ENCODE results near the gene TSPAN33. TPM values are rescaled to one million over a fixed set of nuclear protein-coding genes. Genes with fewer than 3 reads are reported as not detected.
A peak's percentile ranks its signal among the peaks of the same experiment; 100 is the strongest.

Gene TSPAN33
- total and polyA plus RNA-seq, 8 donors: 2.3 to 5.7 (median 5.1) TPM

DNA sequence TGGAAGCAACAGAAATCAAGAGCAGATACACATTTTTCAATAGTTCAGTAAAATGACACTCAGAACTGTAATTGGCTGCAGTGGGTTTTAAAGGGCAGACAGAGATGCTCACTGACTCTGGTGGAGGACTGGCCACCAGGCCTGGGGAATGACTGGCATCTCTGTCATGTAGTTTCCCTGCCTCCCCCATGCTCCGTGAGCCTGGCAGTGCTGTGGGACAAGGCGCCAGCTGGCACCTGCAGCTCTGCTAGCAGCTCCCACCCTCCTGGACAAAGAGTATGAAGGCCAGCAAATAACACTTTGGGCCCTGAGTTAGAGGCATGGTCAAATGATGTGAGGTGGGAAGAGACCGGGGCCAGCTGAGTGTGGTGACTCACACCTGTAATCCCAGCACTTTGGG, 15.0 kb downstream of the TSPAN33 start:
- intact Hi-C loops (cut with DNase I): no loop called here

GRCh38 chr7:129160161-129160905, 15.8 kb downstream of the TSPAN33 start:
- DNase-seq (peak in 1 of 4 donors; percentile 62), ATAC-seq (peak; percentile 93)
- Histone ChIP-seq H3K36me3 (no peaks in the 10 kb centered on the region), H3K9me3 (no peaks in the 10 kb centered on the region), H3K4me3 (no peak overlapping the region), H3K4me1 (peaks cover 0 to 4% of the 10 kb centered on the region in 2 donors), H3K27me3 (peaks cover 6 to 92% of the 10 kb centered on the region in 2 donors), H3K27ac (no peak overlapping the region)
- no peak for TF ChIP-seq CTCF (IDR thresholded peaks at IDR 0.05)
- intact Hi-C loops (cut with DNase I): loop anchor here in 1 of 2 donors (5.0 kb wide), 1 partner anchor 52 kb away; no protein-coding TSS in a partner anchor

More for the DNA sequence above, 15.0 kb downstream of the TSPAN33 start:
- H3K27me3 ChIP-seq: peaks cover 6 to 90% of the 10 kb centered on the region in 2 donors
- DNase-seq (no peak), ATAC-seq (no peak)
- H3K4me1 ChIP-seq: peaks cover 0 to 4% of the 10 kb centered on the region in 2 donors
- no peak overlapping the region for H3K27ac ChIP-seq
- no peaks in the 10 kb centered on the region for H3K9me3 ChIP-seq
- TF ChIP-seq CTCF (IDR thresholded peaks at IDR 0.05): no peak
- H3K36me3 ChIP-seq: no peaks in the 10 kb centered on the region
- no peak overlapping the region for H3K4me3 ChIP-seq

DNA sequence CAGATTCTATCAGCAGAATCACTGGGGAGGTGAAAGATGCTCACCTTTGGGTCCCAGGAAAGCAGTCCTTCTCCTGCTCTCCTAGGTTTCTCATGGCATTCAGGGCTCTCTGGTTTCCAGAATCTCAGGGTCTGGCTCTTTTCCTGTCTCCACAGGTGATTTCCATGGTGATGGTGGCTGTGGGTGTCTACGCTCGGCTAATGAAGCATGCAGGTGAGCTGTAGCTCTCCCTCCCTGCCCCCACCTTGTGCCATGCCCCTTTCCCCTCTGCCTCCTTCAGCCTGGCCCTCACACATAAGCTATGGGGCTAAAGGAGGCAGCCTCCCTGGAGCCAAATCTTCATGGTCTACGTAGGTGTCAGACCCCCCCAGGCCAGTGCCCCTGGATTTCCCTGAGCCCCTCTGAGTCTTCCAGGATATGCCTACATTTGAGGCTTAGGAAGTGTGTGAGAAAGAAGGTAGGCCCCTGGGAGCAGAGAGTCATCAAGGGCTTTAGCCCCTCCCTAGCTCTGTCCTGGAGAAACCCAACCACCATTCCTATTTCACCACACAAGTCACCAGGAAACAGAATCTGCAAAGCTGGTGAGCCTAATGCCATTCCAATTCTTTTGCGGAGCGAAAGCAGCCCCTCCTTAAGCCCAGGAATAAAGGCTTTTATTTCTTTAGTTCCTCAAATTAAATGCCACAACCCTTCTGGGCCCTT, 17.2 kb downstream of the TSPAN33 start:
- no peak for TF ChIP-seq CTCF (IDR thresholded peaks at IDR 0.05)
- Histone ChIP-seq H3K36me3 (no peaks in the 10 kb centered on the region), H3K27ac (no peak overlapping the region), H3K9me3 (no peaks in the 10 kb centered on the region), H3K4me3 (no peak overlapping the region), H3K4me1 (peaks cover 0 to 4% of the 10 kb centered on the region in 2 donors), H3K27me3 (peaks cover 3 to 88% of the 10 kb centered on the region in 2 donors)
- ATAC-seq (no peak), DNase-seq (no peak)
- intact Hi-C loops (cut with DNase I): loop anchor here in 1 of 2 donors (5.0 kb wide), 1 partner anchor 51 kb away; no protein-coding TSS in a partner anchor

DNA sequence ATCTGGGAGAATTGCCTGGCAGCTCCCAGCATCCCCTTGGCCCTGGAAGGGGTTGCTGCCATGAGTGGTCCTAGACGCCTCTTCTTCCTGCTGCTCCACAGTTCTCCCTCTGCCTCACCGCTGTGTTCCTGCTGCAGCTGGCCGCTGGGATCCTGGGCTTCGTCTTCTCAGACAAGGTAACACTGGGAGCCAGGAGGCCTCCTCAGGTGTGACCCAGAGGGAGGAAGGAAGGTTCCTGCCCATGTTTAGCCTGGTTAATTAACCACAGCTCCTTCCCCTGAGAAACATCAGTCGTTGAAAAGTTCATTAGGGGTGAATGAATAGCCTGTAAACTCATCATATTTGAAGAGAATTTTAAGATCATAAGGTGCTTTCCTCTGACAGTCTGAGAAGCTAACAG, 18.2 kb downstream of the TSPAN33 start:
- Histone ChIP-seq H3K4me1 (peaks cover 0 to 4% of the 10 kb centered on the region in 2 donors), H3K9me3 (no peaks in the 10 kb centered on the region), H3K27me3 (peaks cover 3 to 88% of the 10 kb centered on the region in 2 donors), H3K4me3 (no peak overlapping the region), H3K27ac (no peak overlapping the region), H3K36me3 (no peaks in the 10 kb centered on the region)
- ATAC-seq (no peak), DNase-seq (no peak)
- TF ChIP-seq CTCF (IDR thresholded peaks at IDR 0.05): no peak
- intact Hi-C loops (cut with DNase I): loop anchor here in 1 of 2 donors (5.0 kb wide), 1 partner anchor 50 kb away; no protein-coding TSS in a partner anchor
